GM12878 (cell line): ENCODE measurements around the gene C1orf87. TPM values are rescaled to one million over a fixed set of nuclear protein-coding genes. Genes with fewer than 3 reads are reported as not detected.

Experiments
- ATAC-seq: fragments of 200-7000 bp; cut with Tn5 transposase; 3 replicates; pipeline ENCODE4 v1.9.1; 2020; ENCODE audit warnings: mild to moderate bottlenecking, moderate library complexity
- BruUV-seq: library from RNA; stranded (reverse); fragments of 400-500 nt; replicated peaks from 2 replicates; lab custom pipeline; 2021; lab: Mats Ljungman, UMichigan
- CTCF ChIA-PET: fragments of 300-600 bp; sonication (Branson Sonifier 250); formaldehyde crosslinking; extraction: SDS; loops from one replicate; lab custom pipeline; 2021; ENCODE audit warnings: inconsistent platforms; lab: Yijun Ruan, JAX
- POLR2A ChIA-PET: fragments of 350-600 bp; formaldehyde crosslinking; extraction: SDS; loops from one replicate; lab custom pipeline; 2021; ENCODE audit warnings: inconsistent platforms; lab: Charles Lee
- RAD21 ChIA-PET: fragments of 300-600 bp; sonication (Branson Sonifier 250); formaldehyde crosslinking; loops from one replicate; lab custom pipeline; 2023; ENCODE audit warnings: antibody characterized with exemption; ENCODE audit not compliant: unreplicated experiment; lab: Charles Lee
- SMC1A ChIA-PET: fragments of 300-600 bp; sonication (Branson Sonifier 250); formaldehyde crosslinking; loops from one replicate; lab custom pipeline; 2023; ENCODE audit not compliant: unreplicated experiment, uncharacterized antibody; lab: Charles Lee
- DNase-seq: peaks from one replicate; pipeline ENCODE4 v3.0.0-alpha.2; 2011; ENCODE audit warnings: low read depth, low spot score
- FAIRE-seq: peaks from 3 replicates; lab custom pipeline; 2011; peaks lifted over from hg19 to GRCh38; lab: Jason Lieb, UNC
- H2AFZ ChIP-seq: 2 replicates; pipeline ENCODE4 v1.6.0; 2011; ENCODE audit warnings: low read depth, low read length, control low read depth; ENCODE audit not compliant: control insufficient read depth
- H3K27ac ChIP-seq: 2 replicates; pipeline ENCODE4 v1.5.1; 2011; ENCODE audit warnings: control low read depth; ENCODE audit not compliant: control insufficient read depth, insufficient read depth
- H3K27me3 ChIP-seq, 2 experiments: replicated peaks in 1 of 2; 2 replicates each; pipeline versions ENCODE4 v1.6.0 to v1.6.1; 2011; ENCODE audit warnings: low read length in 1 of 2; ENCODE audit not compliant: control insufficient read depth in 2 of 2, insufficient read depth in 2 of 2
- H3K36me3 ChIP-seq, 2 experiments: 2 replicates each; pipeline ENCODE4 v1.5.1; 2011; ENCODE audit warnings: low read length in 1 of 2; ENCODE audit not compliant: control insufficient read depth in 2 of 2, insufficient read depth in 2 of 2
- H3K4me1 ChIP-seq: 2 replicates; pipeline ENCODE4 v1.6.1; 2011; ENCODE audit warnings: mild to moderate bottlenecking, low read length, moderate library complexity, mixed read lengths; ENCODE audit not compliant: control insufficient read depth, insufficient read depth
- H3K4me2 ChIP-seq: 2 replicates; pipeline ENCODE4 v1.6.0; 2011; ENCODE audit warnings: control low read depth; ENCODE audit not compliant: control insufficient read depth, insufficient read depth
- H3K4me3 ChIP-seq: fragments of 200-600 bp; sonication (generic); 2 replicates; pipeline ENCODE4 v1.5.1; 2016
- H3K79me2 ChIP-seq: 2 replicates; pipeline ENCODE4 v1.6.0; 2011; ENCODE audit warnings: low read length; ENCODE audit not compliant: control insufficient read depth, insufficient read depth
- H3K9ac ChIP-seq: 2 replicates; pipeline ENCODE4 v1.8.0; 2011; ENCODE audit warnings: low read length, control low read depth, mixed read lengths; ENCODE audit not compliant: control insufficient read depth, insufficient read depth
- H3K9me3 ChIP-seq: replicated peaks from 3 replicates; pipeline ENCODE4 v1.5.1; 2011; ENCODE audit warnings: mild to moderate bottlenecking, low read length; ENCODE audit not compliant: control insufficient read depth, insufficient read depth
- H4K20me1 ChIP-seq: 2 replicates; pipeline ENCODE4 v1.6.0; 2011; ENCODE audit not compliant: control insufficient read depth, insufficient read depth
- CBX5 ChIP-seq: sonication (generic); IDR thresholded peaks from 2 replicates; pipeline ENCODE4 v1.6.1; 2016; ENCODE audit warnings: low read depth, moderate library complexity, mild to moderate bottlenecking, inconsistent platforms
- GATAD2B ChIP-seq: fragments of 450-650 bp; conservative IDR thresholded peaks from 2 replicates; pipeline ENCODE4 v1.6.1; 2017; ENCODE audit warnings: low read depth, mild to moderate bottlenecking, moderate library complexity
- NFIC ChIP-seq: IDR thresholded peaks from 2 replicates; pipeline ENCODE4 v1.6.1; 2012; ENCODE audit warnings: low read depth, mild to moderate bottlenecking, inconsistent platforms, low read length, moderate library complexity
- NFYB ChIP-seq: IDR thresholded peaks from 2 replicates; pipeline ENCODE4 v1.6.1; 2011; ENCODE audit warnings: low read depth, mild to moderate bottlenecking, low read length, improper control_type of control experiment, moderate library complexity; ENCODE audit not compliant: insufficient read depth
- NRF1 ChIP-seq: conservative IDR thresholded peaks from 2 replicates; pipeline ENCODE4 v1.6.1; 2011; ENCODE audit warnings: mild to moderate bottlenecking, low read depth, low read length, improper control_type of control experiment
- SMARCA5 ChIP-seq: fragments of 450-650 bp; IDR thresholded peaks from 2 replicates; pipeline ENCODE4 v1.6.1; 2017; ENCODE audit warnings: mild to moderate bottlenecking
- WGBS: methylation state at CpG from one replicate; pipeline ENCODE4 v1.1.6; 2016; ENCODE audit warnings: low lambda C conversion rate; ENCODE audit not compliant: insufficient replicate concordance, insufficient coverage; ENCODE audit errors: missing lambda C conversion rate; 5-methylcytosine and 5-hydroxymethylcytosine counted together
- in situ Hi-C: fragments of 300-500 bp; cut with MboI; formaldehyde crosslinking; loops from 9 replicates; pipeline ENCODE4 v1.14.3; 2018; ENCODE audit warnings: mixed read lengths
- intact Hi-C: fragments of 100-400 bp; cut with micrococcal nuclease; formaldehyde crosslinking; loops from one replicate; pipeline ENCODE4 v1.14.2; 2022; ENCODE audit not compliant: unreplicated experiment
- polyA plus RNA-seq, 11 experiments: library from polyadenylated mRNA; depleted of rRNA in 4 of 11; unstranded in 6 of 11; stranded (reverse) in 5 of 11; fragments of >200 nt; fragmentation: Nextera tagmentation in 4 of 11; fragmentation: Illumina TruSeq in 1 of 11; extraction: Ambion mirVana in 4 of 11; extraction: Trizol in 1 of 11; gene quantifications; 1 replicate in 1 of 11; 2 replicates in 10 of 11; pipeline versions ENCODE4 v1.2.1 to v1.2.3, GENCODE V29; 2011 to 2016; ENCODE audit warnings: inconsistent platforms in 2 of 11, missing spikeins in 2 of 11, low read depth in 1 of 11
- total RNA-seq, 4 experiments: library from RNA; depleted of rRNA in 3 of 4; stranded (reverse); fragments of >200 nt in 3 of 4; fragmentation: Illumina TruSeq in 1 of 4; extraction: Trizol in 1 of 4; gene quantifications; 2 replicates each; pipeline versions ENCODE4 v1.2.1 to v1.2.3, GENCODE V29; 2013 to 2021
- TF ChIP-seq, protein P1 (sequence below): fragments of 450-650 bp; IDR thresholded peaks from 2 replicates; pipeline ENCODE4 v1.6.1; 2016; ENCODE audit warnings: mild to moderate bottlenecking, moderate library complexity, borderline replicate concordance
- TF ChIP-seq, protein P2 (sequence below): fragments of 450-650 bp; IDR thresholded peaks from 2 replicates; pipeline ENCODE4 v1.6.1; 2017; ENCODE audit warnings: low read depth, mild to moderate bottlenecking, moderate library complexity

Gene C1orf87
- total and polyA plus RNA-seq, 10 of the 15 experiments (the other 5 are each of a cell fraction or from before 2014, with no cell fraction given): not detected

DNA sequence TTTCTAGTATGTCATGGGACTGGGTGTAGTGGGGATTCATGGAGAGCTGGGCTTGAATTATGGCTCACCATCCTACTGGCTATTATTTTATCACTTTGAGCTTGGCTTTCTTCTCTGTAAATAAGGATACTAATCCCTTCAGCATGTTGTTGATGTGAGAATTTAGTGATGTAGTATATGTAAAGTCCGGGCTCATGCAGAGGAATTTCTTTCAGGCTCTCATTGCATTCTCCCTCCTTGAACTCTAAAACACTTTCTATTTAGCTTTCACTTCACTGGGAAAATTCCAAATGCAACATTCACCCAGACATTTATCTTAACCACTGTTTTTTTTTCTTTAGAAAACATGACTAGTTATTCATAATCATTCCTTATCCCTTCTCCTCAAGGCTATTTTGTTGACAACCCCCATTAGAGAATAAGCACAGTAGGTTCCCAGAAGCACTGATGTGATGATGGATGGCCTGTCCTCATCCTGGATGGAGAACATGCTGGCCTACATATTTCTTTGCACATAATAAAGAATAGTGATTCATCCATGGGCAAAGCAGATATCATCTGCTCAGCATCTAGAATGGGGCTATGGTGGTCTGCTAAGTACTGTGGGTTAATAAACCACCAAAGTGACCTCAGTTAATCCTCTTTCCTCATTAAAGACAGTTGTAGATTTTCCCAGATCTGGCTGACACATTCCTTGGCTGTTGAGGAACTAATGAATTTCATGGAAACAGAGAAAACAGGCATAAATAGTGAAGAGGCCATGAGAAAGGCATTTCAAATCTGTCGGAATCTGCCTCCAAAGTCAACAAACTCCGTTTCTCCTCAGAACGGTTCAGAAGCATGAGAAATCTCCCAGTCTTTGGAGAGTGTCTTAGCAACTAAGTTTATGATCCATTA lies 79.0 kb downstream of the C1orf87 start:
- no peaks in the 10 kb centered on the region for H4K20me1 ChIP-seq
- TF ChIP-seq GATAD2B (no peak), CBX5 (no peak), NFYB (no peak), NFIC (no peak), NRF1 (no peak), SMARCA5 (no peak)
- TF ChIP-seq, protein P1, sequence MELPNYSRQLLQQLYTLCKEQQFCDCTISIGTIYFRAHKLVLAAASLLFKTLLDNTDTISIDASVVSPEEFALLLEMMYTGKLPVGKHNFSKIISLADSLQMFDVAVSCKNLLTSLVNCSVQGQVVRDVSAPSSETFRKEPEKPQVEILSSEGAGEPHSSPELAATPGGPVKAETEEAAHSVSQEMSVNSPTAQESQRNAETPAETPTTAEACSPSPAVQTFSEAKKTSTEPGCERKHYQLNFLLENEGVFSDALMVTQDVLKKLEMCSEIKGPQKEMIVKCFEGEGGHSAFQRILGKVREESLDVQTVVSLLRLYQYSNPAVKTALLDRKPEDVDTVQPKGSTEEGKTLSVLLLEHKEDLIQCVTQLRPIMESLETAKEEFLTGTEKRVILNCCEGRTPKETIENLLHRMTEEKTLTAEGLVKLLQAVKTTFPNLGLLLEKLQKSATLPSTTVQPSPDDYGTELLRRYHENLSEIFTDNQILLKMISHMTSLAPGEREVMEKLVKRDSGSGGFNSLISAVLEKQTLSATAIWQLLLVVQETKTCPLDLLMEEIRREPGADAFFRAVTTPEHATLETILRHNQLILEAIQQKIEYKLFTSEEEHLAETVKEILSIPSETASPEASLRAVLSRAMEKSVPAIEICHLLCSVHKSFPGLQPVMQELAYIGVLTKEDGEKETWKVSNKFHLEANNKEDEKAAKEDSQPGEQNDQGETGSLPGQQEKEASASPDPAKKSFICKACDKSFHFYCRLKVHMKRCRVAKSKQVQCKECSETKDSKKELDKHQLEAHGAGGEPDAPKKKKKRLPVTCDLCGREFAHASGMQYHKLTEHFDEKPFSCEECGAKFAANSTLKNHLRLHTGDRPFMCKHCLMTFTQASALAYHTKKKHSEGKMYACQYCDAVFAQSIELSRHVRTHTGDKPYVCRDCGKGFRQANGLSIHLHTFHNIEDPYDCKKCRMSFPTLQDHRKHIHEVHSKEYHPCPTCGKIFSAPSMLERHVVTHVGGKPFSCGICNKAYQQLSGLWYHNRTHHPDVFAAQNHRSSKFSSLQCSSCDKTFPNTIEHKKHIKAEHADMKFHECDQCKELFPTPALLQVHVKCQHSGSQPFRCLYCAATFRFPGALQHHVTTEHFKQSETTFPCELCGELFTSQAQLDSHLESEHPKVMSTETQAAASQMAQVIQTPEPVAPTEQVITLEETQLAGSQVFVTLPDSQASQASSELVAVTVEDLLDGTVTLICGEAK: no peak
- TF ChIP-seq, protein P2, sequence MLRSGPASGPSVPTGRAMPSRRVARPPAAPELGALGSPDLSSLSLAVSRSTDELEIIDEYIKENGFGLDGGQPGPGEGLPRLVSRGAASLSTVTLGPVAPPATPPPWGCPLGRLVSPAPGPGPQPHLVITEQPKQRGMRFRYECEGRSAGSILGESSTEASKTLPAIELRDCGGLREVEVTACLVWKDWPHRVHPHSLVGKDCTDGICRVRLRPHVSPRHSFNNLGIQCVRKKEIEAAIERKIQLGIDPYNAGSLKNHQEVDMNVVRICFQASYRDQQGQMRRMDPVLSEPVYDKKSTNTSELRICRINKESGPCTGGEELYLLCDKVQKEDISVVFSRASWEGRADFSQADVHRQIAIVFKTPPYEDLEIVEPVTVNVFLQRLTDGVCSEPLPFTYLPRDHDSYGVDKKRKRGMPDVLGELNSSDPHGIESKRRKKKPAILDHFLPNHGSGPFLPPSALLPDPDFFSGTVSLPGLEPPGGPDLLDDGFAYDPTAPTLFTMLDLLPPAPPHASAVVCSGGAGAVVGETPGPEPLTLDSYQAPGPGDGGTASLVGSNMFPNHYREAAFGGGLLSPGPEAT: no peak
- CTCF ChIA-PET: interaction anchor here (1.4 kb wide), 1 partner anchor 23 kb away, joined by 5 read pairs; no protein-coding TSS in a partner anchor
- POLR2A ChIA-PET: no interaction called here
- no peak overlapping the region for H3K9ac ChIP-seq
- FAIRE-seq (no peak), ATAC-seq (no peak), DNase-seq (no peak)
- no peaks in the 10 kb centered on the region for H3K79me2 ChIP-seq
- no peak overlapping the region for H3K4me3 ChIP-seq
- no peaks in the 10 kb centered on the region for H3K4me1 ChIP-seq
- no peak overlapping the region for H2AFZ ChIP-seq
- no peak overlapping the region for H3K4me2 ChIP-seq
- RAD21 ChIA-PET: no interaction called here
- intact Hi-C loops (no loop called here), in situ Hi-C loops (no loop called here)
- no peaks in the 10 kb centered on the region for H3K27me3 ChIP-seq
- no TSS peak for BruUV-seq
- SMC1A ChIA-PET: no interaction called here
- H3K9me3 ChIP-seq: no peaks in the 10 kb centered on the region
- H3K27ac ChIP-seq: no peak overlapping the region
- WGBS: 43% methylated on average over 4 of the region's 4 CpGs
- no peaks in the 10 kb centered on the region for H3K36me3 ChIP-seq
